HepG2 (cell line): ENCODE measurements around the gene MIF. TPM values are rescaled to one million over a fixed set of nuclear protein-coding genes. Genes with fewer than 3 reads are reported as not detected.
A peak's percentile ranks its signal among the peaks of the same experiment; 100 is the strongest.

Experiments used
- CHD2 ChIP-seq: IDR thresholded peaks from 2 replicates; pipeline ENCODE4 v1.6.1; 2011; ENCODE audit warnings: low read depth, low read length, improper control_type of control experiment
- ETV5 ChIP-seq: IDR thresholded peaks from 2 replicates; pipeline ENCODE4 v1.6.1; 2018; ENCODE audit warnings: missing biosample characterization, missing genetic modification reagents, inconsistent platforms, borderline replicate concordance
- FOXJ3 ChIP-seq: sonication (generic); formaldehyde crosslinking; IDR thresholded peaks from 2 replicates; pipeline ENCODE4 v1.4.0; 2020; ENCODE audit warnings: missing genetic modification reagents, mild to moderate bottlenecking, borderline replicate concordance
- JDP2 ChIP-seq: sonication (generic); formaldehyde crosslinking; IDR thresholded peaks from 2 replicates; pipeline ENCODE4 v1.8.1; 2022; ENCODE audit warnings: missing genetic modification reagents, borderline replicate concordance
- KMT2A ChIP-seq: sonication (generic); formaldehyde crosslinking; IDR thresholded peaks from 2 replicates; pipeline ENCODE4 v1.4.0; 2020; ENCODE audit warnings: missing genetic modification reagents
- MTA3 ChIP-seq: sonication (generic); formaldehyde crosslinking; IDR thresholded peaks from 2 replicates; pipeline ENCODE4 v1.4.0; 2020; ENCODE audit warnings: missing genetic modification reagents
- RBM39 ChIP-seq: fragments of 200-400 bp; formaldehyde crosslinking; IDR thresholded peaks from one replicate; pipeline ENCODE4 v1.6.1; 2018; ENCODE audit warnings: antibody characterized with exemption, mild to moderate bottlenecking, low read depth, low read length; ENCODE audit not compliant: poor library complexity, severe bottlenecking
- SMAD1 ChIP-seq: sonication (generic); formaldehyde crosslinking; IDR thresholded peaks from 2 replicates; pipeline ENCODE4 v1.4.0; 2020; ENCODE audit warnings: missing genetic modification reagents, low read depth, mild to moderate bottlenecking, borderline replicate concordance
- STAG1 ChIP-seq: sonication (generic); formaldehyde crosslinking; IDR thresholded peaks from 2 replicates; pipeline ENCODE4 v1.4.0; 2020; ENCODE audit warnings: missing genetic modification reagents
- ZKSCAN1 ChIP-seq: fragments of 150-350 bp; IDR thresholded peaks from 2 replicates; pipeline ENCODE4 v1.6.1; 2014; ENCODE audit warnings: low read length
- ZNF264 ChIP-seq: sonication (generic); formaldehyde crosslinking; IDR thresholded peaks from 2 replicates; pipeline ENCODE4 v1.4.0; 2020; ENCODE audit warnings: missing genetic modification reagents
- ZNF274 ChIP-seq: sonication (generic); formaldehyde crosslinking; IDR thresholded peaks from 2 replicates; pipeline ENCODE4 v1.5.1; 2020; ENCODE audit warnings: mild to moderate bottlenecking, missing genetic modification reagents
- ZNF317 ChIP-seq: sonication (generic); formaldehyde crosslinking; IDR thresholded peaks from 2 replicates; pipeline ENCODE4 v1.5.0; 2020; ENCODE audit warnings: mild to moderate bottlenecking, missing genetic modification reagents
- ZNF33A ChIP-seq: sonication (generic); formaldehyde crosslinking; IDR thresholded peaks from 2 replicates; pipeline ENCODE4 v1.5.1; 2020; ENCODE audit warnings: missing genetic modification reagents, mild to moderate bottlenecking, moderate library complexity, borderline replicate concordance
- ZNF547 ChIP-seq: sonication (generic); formaldehyde crosslinking; IDR thresholded peaks from 2 replicates; pipeline ENCODE4 v1.5.1; 2020; ENCODE audit warnings: mild to moderate bottlenecking, missing genetic modification reagents
- ZNF746 ChIP-seq: sonication (generic); formaldehyde crosslinking; IDR thresholded peaks from 2 replicates; pipeline ENCODE4 v1.8.0; 2022; ENCODE audit warnings: mild to moderate bottlenecking, missing genetic modification reagents
- polyA plus RNA-seq, 8 experiments: library from polyadenylated mRNA; depleted of rRNA in 3 of 8; stranded (reverse) in 7 of 8; unstranded in 1 of 8; fragments of >200 nt; fragmentation: Illumina TruSeq in 4 of 8; extraction: Trizol in 4 of 8; gene quantifications; 2 replicates each; pipeline versions ENCODE4 v1.2.1 to v1.2.3, GENCODE V29; 2011 to 2016; ENCODE audit warnings: low read depth in 4 of 8, missing spikeins in 1 of 8, mixed read lengths in 1 of 8; ENCODE audit not compliant: insufficient read depth in 1 of 8
- total RNA-seq, 5 experiments: library from RNA; depleted of rRNA; stranded (reverse); fragments of >200 nt; fragmentation: Illumina TruSeq; extraction: Trizol; gene quantifications; 2 replicates each; pipeline ENCODE4 v1.2.3, GENCODE V29; 2016; ENCODE audit warnings: low read depth in 1 of 5
- TF ChIP-seq, protein P1 (sequence below): sonication (generic); formaldehyde crosslinking; IDR thresholded peaks from 2 replicates; pipeline ENCODE4 v1.4.0; 2020; ENCODE audit warnings: missing genetic modification reagents, borderline replicate concordance
- TF ChIP-seq, protein P2 (sequence below): sonication (generic); formaldehyde crosslinking; IDR thresholded peaks from 2 replicates; pipeline ENCODE4 v1.5.0; 2020; ENCODE audit warnings: mild to moderate bottlenecking, missing genetic modification reagents, borderline replicate concordance
- TF ChIP-seq, protein P3 (sequence below): sonication (generic); formaldehyde crosslinking; IDR thresholded peaks from 2 replicates; pipeline ENCODE4 v1.4.0; 2020; ENCODE audit warnings: missing genetic modification reagents; ENCODE audit errors: not compliant biosample characterization
- TF ChIP-seq, protein P4 (sequence below): sonication (generic); formaldehyde crosslinking; conservative IDR thresholded peaks from 2 replicates; pipeline ENCODE4 v1.4.0; 2020; ENCODE audit warnings: missing genetic modification reagents

MIF gene
- total and polyA plus RNA-seq, 2 of the 13 experiments (the other 11 are each of a cell fraction or from before 2014, with no cell fraction given) = 634 to 675 TPM

DNA sequence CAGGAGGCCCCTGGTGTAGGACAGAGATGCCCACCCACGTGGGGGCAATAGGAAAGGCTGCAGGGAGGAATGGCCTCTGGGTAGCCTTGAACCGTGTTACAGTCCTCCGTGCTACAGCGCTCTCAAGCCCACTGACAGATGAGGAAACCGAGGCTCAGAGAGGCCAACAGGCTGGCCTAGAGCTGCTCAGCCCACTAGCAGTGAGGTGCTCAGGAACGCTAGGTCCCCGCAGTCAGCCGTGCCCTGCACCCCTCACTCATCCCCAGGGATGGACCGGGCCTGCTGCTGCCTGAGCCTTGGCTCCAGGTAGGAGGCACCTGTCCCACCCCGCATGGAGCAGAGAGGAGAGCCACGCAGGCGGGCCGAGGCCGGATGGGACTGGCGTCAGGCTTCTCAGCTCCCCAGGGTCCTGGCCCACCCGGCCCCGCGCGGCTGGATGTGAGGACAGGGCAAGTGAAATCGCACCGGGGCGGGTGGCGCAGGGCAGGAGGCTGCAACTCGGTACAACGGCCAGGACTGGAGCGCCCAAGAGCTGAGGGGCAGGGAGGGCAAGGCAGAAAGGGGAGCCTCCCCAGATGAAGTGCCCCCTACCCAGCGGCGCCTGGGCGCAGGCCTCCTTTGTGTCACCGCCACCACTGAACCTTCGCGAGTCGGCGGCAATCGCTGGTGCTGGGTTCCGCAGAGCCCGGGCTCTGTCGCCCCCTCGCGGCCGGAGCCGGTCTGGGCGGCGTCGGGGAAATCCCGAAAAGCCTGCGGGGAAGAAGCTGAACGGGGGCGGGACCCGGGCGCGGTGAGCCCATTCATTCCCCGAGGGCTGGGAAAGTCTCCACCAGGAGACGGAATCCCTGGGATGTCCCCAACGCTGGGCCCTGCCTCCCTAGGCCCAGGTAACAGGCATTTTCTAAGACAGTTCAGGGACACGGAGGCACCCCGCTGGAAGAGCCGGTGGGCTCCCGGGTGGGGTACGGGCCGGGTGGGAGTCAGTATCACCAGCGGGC lies 44.9 kb upstream of the MIF start (continued):
- TF ChIP-seq SMAD1 (CRISPR knock-in tag) (no peak), KMT2A (CRISPR knock-in tag) (peak; percentile 58; the same call in 1 of the 2 replicates), RBM39 (no peak), JDP2 (CRISPR knock-in tag) (no peak), ZNF746 (CRISPR knock-in tag) (no peak), STAG1 (peak; percentile 99), ZNF317 (CRISPR knock-in tag) (peak; percentile 48; the same call in 1 of the 2 replicates), MTA3 (CRISPR knock-in tag) (no peak), ZNF264 (no peak), ZNF33A (CRISPR knock-in tag) (no peak), CHD2 (no peak), ZKSCAN1 (no peak), FOXJ3 (CRISPR knock-in tag) (no peak), ZNF547 (CRISPR knock-in tag) (no peak), ZNF274 (CRISPR knock-in tag) (no peak), ETV5 (CRISPR knock-in tag) (no peak; the same call in none of the 2 replicates)
- TF ChIP-seq, protein P1, sequence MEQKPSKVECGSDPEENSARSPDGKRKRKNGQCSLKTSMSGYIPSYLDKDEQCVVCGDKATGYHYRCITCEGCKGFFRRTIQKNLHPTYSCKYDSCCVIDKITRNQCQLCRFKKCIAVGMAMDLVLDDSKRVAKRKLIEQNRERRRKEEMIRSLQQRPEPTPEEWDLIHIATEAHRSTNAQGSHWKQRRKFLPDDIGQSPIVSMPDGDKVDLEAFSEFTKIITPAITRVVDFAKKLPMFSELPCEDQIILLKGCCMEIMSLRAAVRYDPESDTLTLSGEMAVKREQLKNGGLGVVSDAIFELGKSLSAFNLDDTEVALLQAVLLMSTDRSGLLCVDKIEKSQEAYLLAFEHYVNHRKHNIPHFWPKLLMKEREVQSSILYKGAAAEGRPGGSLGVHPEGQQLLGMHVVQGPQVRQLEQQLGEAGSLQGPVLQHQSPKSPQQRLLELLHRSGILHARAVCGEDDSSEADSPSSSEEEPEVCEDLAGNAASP (CRISPR knock-in tag) = peak; percentile 47; the same call in 1 of the 2 replicates
- TF ChIP-seq, protein P2, sequence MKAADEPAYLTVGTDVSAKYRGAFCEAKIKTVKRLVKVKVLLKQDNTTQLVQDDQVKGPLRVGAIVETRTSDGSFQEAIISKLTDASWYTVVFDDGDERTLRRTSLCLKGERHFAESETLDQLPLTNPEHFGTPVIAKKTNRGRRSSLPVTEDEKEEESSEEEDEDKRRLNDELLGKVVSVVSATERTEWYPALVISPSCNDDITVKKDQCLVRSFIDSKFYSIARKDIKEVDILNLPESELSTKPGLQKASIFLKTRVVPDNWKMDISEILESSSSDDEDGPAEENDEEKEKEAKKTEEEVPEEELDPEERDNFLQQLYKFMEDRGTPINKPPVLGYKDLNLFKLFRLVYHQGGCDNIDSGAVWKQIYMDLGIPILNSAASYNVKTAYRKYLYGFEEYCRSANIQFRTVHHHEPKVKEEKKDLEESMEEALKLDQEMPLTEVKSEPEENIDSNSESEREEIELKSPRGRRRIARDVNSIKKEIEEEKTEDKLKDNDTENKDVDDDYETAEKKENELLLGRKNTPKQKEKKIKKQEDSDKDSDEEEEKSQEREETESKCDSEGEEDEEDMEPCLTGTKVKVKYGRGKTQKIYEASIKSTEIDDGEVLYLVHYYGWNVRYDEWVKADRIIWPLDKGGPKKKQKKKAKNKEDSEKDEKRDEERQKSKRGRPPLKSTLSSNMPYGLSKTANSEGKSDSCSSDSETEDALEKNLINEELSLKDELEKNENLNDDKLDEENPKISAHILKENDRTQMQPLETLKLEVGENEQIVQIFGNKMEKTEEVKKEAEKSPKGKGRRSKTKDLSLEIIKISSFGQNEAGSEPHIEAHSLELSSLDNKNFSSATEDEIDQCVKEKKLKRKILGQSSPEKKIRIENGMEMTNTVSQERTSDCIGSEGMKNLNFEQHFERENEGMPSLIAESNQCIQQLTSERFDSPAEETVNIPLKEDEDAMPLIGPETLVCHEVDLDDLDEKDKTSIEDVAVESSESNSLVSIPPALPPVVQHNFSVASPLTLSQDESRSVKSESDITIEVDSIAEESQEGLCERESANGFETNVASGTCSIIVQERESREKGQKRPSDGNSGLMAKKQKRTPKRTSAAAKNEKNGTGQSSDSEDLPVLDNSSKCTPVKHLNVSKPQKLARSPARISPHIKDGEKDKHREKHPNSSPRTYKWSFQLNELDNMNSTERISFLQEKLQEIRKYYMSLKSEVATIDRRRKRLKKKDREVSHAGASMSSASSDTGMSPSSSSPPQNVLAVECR (CRISPR knock-in tag) = peak; percentile 57; the same call in 1 of the 2 replicates
- TF ChIP-seq, protein P3, sequence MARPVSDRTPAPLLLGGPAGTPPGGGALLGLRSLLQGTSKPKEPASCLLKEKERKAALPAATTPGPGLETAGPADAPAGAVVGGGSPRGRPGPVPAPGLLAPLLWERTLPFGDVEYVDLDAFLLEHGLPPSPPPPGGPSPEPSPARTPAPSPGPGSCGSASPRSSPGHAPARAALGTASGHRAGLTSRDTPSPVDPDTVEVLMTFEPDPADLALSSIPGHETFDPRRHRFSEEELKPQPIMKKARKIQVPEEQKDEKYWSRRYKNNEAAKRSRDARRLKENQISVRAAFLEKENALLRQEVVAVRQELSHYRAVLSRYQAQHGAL (CRISPR knock-in tag) = no peak
- TF ChIP-seq, protein P4, sequence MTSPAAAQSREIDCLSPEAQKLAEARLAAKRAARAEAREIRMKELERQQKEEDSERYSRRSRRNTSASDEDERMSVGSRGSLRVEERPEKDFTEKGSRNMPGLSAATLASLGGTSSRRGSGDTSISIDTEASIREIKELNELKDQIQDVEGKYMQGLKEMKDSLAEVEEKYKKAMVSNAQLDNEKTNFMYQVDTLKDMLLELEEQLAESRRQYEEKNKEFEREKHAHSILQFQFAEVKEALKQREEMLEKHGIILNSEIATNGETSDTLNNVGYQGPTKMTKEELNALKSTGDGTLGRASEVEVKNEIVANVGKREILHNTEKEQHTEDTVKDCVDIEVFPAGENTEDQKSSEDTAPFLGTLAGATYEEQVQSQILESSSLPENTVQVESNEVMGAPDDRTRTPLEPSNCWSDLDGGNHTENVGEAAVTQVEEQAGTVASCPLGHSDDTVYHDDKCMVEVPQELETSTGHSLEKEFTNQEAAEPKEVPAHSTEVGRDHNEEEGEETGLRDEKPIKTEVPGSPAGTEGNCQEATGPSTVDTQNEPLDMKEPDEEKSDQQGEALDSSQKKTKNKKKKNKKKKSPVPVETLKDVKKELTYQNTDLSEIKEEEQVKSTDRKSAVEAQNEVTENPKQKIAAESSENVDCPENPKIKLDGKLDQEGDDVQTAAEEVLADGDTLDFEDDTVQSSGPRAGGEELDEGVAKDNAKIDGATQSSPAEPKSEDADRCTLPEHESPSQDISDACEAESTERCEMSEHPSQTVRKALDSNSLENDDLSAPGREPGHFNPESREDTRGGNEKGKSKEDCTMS (CRISPR knock-in tag) = no peak
